LNCAP (cell line): ENCODE results near the gene MLX.

Source experiments
- TF ChIP-seq, protein P1 (sequence below): fragments of 450-650 bp; IDR thresholded peaks from 2 replicates; pipeline ENCODE4 v1.5.1; 2017; ENCODE audit warnings: mild to moderate bottlenecking

Gene MLX

DNA sequence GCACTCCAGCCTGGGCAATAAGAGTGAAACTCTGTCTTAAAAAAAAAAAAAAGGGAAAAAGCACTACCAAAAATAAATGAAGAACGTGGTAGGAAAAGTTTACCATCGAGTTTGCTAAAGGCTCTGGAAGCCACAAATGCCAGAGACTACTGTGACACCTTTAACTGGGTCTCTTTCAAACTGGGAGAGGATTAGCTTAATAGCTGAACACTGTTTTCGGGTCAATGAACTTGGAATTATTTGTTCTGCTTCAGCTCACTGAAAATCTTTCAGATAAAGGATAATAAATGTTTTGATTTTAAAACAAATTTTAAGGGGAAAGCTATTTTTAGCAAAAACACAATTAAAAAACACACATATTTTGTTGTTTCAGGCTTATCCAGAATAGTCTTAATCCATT is 40.9 kb downstream of the MLX start:
- TF ChIP-seq, protein P1, sequence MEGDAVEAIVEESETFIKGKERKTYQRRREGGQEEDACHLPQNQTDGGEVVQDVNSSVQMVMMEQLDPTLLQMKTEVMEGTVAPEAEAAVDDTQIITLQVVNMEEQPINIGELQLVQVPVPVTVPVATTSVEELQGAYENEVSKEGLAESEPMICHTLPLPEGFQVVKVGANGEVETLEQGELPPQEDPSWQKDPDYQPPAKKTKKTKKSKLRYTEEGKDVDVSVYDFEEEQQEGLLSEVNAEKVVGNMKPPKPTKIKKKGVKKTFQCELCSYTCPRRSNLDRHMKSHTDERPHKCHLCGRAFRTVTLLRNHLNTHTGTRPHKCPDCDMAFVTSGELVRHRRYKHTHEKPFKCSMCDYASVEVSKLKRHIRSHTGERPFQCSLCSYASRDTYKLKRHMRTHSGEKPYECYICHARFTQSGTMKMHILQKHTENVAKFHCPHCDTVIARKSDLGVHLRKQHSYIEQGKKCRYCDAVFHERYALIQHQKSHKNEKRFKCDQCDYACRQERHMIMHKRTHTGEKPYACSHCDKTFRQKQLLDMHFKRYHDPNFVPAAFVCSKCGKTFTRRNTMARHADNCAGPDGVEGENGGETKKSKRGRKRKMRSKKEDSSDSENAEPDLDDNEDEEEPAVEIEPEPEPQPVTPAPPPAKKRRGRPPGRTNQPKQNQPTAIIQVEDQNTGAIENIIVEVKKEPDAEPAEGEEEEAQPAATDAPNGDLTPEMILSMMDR, result no peak

DNA sequence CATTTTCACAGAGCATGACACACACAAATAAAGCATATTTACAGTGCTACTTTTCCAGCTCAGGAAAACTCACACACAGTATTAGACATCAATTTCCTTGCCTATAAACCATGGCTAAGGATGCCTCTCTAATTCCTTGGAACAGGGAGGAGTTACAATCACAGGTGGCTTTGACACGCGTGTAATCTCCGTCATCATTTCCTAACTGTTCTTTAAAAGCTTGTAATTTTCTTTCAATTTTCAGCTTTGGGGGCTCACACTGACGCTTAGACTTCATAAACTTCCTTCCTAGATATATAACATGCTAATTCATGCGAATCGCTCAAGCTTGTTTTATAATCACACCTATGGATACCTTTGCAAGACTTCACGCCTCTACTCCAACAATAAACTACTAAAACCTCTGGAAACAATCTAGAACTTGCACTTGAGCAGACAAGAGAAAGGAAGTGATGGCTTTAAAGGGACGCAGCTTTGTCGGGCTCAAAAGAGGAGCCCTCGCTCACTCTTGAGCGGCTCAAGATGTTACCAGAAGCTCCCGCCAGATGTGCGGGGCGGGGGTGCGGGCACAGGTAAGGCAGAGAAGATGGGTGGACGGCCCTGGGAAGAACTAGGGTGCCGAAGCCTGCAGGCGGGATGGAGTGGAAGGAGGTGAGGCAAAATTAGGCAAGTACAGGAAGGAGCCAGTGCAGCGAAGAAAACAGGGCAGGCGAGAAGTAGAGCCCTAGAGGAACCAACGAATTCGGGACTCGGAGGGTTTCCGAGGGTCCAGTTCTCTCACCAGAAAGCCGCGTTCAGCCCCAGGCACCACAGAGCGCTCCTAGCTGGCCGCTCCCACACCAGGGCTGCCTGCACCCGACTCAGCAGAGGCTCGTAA is 41.6 kb downstream of the MLX start:
- TF ChIP-seq, protein P1, result no peak

DNA sequence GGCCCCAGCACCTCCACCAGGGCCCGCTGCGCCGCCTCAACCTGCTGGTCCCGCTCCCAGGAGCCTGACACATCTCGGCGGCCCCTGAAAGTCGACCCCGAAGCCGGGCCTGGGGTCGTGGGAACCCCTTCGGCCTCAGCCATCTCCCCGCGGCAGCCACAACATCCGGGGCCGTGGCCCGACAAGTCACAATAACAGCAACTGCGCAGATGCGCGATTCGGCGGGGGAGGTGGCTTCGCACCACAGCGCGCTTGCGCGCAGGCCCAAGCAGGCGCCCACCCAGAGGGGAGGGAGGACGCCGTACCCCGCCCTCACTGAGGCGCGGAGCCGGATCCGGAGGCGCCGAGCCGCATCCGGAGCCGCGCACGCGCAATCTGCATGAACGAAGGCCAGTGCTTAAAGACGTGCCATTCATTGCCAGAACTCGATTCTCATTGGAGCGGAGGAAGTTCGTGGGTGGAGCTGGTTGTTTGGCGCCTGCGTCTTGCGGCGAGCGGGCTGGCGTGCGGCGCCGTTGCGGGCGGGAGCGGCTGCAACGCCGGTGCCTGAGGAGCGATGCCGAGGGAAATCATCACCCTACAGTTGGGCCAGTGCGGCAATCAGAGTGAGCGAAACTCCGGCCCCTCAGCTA is 42.4 kb downstream of the MLX start, which contains the start of the genes RETREG3 and TUBG1:
Gene RETREG3 (minus strand): TSS at position 193 of the 632 bp plus-strand sequence. CDS start 50 bp downstream, at position 143.
Gene TUBG1 (plus strand): TSS at position 502 of the 632 bp plus-strand sequence. CDS start 55 bp downstream, at position 557.
- TF ChIP-seq, protein P1, result no peak

GRCh38 chr17:42612013-42612412 is 45.1 kb downstream of the MLX start:
- TF ChIP-seq, protein P1, result no peak

- TF ChIP-seq, protein P1, result no peak
Observed at GRCh38 chr17:42613699-42614295, 46.9 kb downstream of the MLX start.

DNA sequence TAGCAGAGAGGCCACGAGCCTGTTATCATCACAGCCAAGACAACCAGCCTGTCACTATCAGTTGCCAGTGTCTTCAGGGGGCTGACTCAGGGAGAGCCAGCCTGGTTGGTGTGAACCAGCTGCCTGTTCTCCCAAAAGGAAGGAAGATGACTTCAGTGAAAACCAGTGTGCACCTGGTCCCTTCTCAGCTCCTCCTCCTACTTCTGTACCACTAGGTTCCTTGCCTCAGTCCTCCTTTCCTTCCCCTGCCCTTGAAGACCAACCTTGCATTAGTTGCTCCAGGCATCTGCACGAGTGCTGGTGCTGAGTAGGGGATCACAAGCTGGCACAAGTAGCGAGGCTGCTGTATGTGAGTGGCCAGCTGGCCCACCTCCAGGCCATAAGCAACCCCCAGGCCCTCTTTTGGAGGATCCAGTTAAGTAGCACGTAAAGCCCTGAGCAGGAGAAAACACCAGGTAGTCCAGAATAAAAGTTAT is 51.1 kb downstream of the MLX start:
- TF ChIP-seq, protein P1, result no peak

GRCh38 chr17:42618442-42619150 is 51.7 kb downstream of the MLX start:
- TF ChIP-seq, protein P1, result peak; percentile 26; the same call in 1 of the 2 replicates
